Stimulated activated CD8-positive, alpha-beta memory T cell treated with anti-CD3 and anti-CD28 coated beads, Interleukin-4, amount 100 ng/mL, for 24 hours (primary cell): ENCODE data around the gene MSMP.
A peak's percentile ranks its signal among the peaks of the same experiment; 100 is the strongest.

ENCODE experiments used
- DNase-seq: peaks from one replicate; pipeline ENCODE4 v3.0.0-alpha.2; 2020; ENCODE audit warnings: low read depth

MSMP gene, protein sequence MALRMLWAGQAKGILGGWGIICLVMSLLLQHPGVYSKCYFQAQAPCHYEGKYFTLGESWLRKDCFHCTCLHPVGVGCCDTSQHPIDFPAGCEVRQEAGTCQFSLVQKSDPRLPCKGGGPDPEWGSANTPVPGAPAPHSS

GRCh38 chr9:35754264-35754663 is at the start of gene MSMP:
Gene MSMP, minus strand, starts transcription at chr9:35754276. Its CDS starts 147 bp downstream, at chr9:35754129.
- DNase-seq = no peak

GRCh38 chr9:35801328-35802128 is 47.5 kb upstream of the MSMP start:
- DNase-seq = no peak

GRCh38 chr9:35800530-35800929 is 46.5 kb upstream of the MSMP start:
- DNase-seq = no peak

DNA sequence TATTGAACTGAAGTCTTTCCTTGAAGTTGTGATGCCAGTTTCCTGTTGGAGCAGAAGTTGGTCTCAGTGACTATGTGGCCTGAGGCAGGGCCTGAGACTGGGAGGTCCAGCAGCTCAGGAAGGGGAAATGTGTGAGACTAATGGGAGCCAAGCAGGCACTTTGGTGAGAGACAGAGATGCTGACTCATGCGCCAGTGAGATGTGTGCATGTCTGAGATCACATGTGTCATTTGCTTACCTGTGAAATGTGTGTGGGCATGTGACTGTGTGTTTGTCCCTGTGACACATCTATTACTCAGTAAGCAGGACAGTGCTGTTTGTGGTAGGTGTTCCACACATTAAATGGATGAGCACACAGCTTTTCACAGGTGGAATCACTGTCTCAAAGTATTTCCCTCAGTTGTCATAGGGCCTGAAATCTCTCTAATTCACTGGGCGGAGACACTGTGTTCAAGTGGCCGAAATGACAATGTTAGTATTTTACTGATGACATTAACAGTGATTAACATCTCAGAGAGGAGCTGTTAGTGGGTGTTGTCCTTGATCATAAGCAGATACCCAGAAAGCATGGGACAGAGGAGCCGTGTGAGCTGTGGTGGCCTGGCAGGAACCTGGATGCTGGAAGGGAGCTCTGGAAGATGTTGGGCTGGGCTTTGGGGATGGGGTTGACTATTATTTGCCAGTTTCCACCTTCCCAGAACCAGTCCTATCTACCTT is 44.7 kb upstream of the MSMP start:
- DNase-seq = peak; percentile 22

- no peak for DNase-seq
Measured at GRCh38 chr9:35797311-35798109, 43.4 kb upstream of the MSMP start.

GRCh38 chr9:35795695-35796094 is 41.6 kb upstream of the MSMP start:
- no peak for DNase-seq

DNA sequence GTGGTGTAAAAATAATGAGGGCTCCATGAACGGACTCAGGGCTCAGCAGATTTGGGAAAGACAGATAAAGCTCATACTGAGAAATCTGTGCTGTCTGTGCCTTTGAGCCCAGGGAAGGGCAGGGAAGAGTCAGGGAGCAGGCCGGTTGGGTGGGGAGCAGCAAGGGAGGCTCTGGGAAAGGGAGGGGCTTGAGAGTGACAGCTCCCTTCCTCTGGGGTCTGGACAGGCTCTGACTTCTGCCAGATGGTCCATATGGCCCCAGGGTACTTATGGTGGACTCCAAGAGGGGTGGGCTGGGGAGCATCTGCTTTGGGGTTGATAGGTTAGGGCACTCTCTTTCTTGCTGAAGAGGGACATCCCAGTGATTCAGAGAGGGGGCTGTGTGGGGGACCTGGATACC is 39.4 kb upstream of the MSMP start:
- DNase-seq = no peak

- no peak for DNase-seq
Measured at GRCh38 chr9:35792826-35793225, 38.8 kb upstream of the MSMP start.

- DNase-seq = no peak
Measured at GRCh38 chr9:35792024-35792813, 38.1 kb upstream of the MSMP start.

DNA sequence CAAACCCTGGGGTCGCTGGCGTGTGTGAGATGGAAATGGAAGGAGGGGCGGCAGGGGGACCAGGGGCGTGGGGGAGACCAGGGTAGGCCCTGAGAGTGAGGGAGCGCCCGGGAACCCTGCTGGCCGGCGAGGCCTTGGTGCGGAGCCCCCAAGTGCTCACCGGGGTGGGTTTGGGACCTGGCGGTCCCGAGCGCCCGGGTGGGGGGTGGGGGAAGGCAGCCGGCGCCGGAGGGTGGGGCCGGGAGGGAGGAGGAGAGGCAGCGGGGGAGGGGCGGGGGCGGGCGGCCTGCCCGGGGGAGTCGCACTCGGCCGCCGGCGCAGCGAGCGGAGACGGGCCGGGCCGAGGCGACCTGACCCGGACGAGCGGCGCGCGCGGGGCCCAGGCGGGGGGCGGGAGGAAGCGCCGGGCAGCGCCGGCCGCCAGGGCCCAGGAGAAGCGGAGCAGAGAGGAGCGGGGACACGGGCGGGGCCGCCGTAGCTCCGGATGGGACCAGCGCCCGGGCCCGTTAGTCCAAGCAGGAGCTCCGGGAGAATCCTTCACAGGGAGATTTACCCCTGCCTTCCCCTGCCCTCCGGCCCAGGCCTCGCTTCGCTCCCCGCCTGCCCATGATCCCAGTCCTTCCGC is 37.3 kb upstream of the MSMP start, which contains the start of gene NPR2:
NPR2 (plus strand) TSS at position 295 of the 625 bp plus-strand sequence. CDS start 818 bp downstream, outside the sequence.
- no peak for DNase-seq

DNA sequence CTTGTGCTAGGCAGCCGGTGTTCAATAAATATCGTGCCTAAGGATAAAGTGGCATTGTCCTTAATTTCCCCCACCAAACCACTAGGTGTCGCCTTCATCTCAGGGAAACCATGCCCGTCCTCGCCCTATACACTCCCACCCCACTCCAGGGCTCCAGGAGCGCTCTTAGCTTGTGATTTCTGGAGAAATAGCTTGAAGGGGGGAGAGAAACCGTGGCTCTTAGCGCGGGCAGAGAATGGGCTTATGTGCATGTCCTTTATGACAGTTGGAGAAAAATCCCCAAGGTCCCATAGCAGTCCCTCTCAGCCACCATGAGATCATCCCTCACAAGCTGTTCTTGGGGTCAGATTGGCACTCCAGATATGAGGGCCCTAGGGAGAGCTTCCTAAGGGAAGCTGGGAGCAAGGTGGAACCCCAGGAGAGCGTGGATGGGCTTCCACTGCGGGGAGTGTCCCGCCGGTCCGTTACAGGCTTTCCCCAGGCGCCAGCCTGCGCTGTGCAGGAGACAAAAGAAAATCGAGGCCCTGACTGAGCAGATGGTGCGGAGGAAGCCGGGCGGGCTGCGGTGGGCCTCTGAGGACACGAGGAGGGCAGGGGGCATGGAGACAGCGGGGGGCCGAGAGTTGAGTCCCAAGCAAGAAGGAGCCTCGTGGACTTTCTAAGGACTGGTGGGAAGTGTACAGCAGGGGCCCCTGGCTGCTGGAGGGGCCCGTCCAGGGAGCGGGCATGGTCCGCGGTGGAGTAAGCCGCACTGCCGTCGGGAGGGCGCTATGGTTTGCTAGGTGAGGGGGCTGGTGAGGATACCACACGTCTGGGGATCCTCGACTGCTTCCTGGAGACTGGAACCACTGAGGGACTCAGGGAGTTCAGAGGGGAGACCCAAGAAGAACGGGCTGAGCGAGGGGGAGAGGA is 36.6 kb upstream of the MSMP start:
- no peak for DNase-seq

- DNase-seq = no peak
Measured at GRCh38 chr9:35790025-35790384, 35.9 kb upstream of the MSMP start.

DNA sequence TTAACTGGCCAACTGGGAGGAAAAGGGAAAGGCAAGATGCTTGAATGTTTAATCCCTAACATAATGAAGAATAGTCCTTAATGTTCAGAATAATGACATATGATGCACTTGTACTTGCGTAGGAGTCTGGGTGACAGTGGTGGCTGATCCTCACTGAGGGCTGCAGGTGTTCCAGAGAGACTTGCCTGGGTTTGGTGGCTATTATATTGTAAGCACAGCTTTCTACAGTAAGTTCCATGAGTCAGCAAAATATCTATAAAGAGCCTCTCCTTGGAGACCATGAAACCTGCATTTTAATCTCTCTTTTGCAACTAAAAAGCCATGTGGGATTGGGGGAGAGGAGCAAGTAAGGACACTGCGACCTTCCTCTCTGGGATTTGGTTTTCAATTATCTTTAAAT is 35.5 kb upstream of the MSMP start:
- no peak for DNase-seq

- DNase-seq = no peak
Measured at GRCh38 chr9:35783418-35783817, 29.3 kb upstream of the MSMP start.

DNA sequence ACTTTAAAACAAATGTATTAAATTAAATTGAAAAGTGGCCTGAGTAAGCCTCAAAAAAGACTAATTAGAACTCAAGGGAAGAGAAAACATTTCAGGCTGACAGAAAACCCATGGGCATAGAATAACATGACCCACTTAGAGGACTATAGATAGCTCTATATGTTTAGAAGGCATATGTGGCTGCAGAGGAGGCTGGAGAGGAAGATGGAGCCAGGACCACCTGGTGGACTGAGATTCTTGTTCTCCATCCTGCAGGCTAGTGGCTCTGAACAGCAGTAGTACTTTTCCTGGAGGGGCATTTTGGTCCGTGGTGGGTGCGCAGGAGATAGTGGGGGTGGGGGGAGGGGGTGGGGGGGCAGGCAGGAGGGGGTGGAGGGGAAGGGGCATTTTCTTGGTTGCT is 27.0 kb upstream of the MSMP start:
- no peak for DNase-seq

DNA sequence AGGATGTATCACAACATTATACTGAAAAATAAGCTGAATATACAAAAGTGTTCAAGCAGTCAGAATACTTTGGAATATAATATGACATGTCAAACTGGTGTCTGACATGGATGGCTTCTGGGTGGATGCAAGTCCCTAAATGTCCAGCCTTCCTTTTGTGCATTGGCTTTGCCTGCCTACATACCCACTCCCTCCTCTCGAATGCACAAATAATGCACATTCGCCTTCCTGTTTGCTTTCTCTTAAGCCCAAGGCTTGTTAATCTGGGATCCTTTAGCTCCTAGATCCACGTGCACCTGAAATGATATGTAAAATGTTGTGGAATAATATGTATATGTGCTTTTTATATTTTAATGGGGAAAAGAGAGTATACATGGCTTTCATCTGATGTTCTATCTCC is 24.4 kb upstream of the MSMP start:
- no peak for DNase-seq

DNA sequence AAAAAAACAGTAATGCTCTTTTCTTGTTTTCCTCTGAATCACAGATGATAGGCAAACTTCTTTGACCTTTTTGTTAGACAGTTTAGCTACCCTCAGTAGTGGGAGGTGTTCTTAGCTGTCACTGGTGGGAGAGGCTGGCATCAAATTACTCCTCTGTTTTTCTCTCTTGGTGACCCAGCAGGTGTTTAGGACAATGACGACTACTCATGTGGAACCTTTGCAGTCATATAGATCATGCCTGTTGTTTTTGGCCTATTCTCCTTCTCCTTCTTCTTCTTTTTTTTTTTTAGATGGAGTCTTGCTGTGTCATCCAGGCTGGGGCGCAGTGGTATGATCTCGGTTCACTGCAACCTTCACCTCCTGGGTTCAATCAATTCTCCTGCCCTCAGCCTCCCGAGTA is 21.9 kb upstream of the MSMP start:
- DNase-seq = no peak

DNA sequence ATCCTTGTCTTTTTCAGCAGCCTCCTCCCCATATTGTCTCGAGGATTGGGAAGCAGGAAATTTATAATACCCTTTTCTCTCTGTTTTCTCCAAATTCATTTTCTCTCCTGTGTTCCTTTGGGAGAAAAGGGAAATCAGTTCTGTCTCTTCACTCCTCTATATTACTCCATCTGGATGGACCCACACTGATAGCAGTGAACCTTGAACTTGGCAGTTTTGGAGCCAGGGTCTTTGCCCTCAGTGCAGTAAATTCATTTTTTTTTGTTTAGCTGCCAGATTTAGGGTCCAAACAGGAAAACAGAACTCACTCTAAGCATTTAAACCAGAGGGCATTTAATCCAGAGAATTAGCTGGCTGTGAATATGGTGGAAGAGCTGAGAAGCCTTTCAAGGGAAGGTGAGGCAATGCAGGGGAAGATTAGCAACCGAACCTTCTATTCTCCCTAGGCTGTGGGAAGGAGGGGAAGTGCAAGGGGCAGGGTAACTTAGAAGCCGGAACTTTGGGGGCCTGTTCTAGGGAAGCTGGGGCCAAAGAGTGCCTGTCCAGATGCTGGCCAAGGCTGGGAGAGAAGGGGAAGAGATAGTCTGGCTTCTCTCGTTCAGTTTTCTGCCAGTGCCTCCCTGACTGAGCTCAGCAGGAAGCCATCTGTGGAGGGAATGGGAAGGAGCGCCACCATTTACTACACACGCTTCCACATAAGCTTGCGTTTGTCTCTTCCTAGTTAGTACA is 21.0 kb upstream of the MSMP start:
- no peak for DNase-seq

- DNase-seq = no peak
Measured at GRCh38 chr9:35771943-35772342, 17.9 kb upstream of the MSMP start.
